AG09319 (cell line): ENCODE measurements around the gene TMOD1.

Source experiments
- DNase-seq: peaks from one replicate; pipeline ENCODE4 v3.0.0-alpha.2; 2010; ENCODE audit warnings: low read depth; ENCODE audit errors: extremely low read depth
- CTCF ChIP-seq: IDR thresholded peaks from 2 replicates; pipeline ENCODE4 v1.5.1; 2011; ENCODE audit warnings: low read depth, mild to moderate bottlenecking, inconsistent platforms, low read length, moderate library complexity

The TMOD1 gene

GRCh38 chr9:97628668-97629067, 127.2 kb downstream of the TMOD1 start:
- TF ChIP-seq CTCF, result no peak

GRCh38 chr9:97629156-97629555, 127.7 kb downstream of the TMOD1 start:
- no peak for DNase-seq

More at GRCh38 chr9:97628668-97629067, 127.2 kb downstream of the TMOD1 start:
- no peak for DNase-seq

GRCh38 chr9:97630591-97630990, 129.1 kb downstream of the TMOD1 start:
- DNase-seq, result no peak
- no peak for TF ChIP-seq CTCF

More at GRCh38 chr9:97629156-97629555, 127.7 kb downstream of the TMOD1 start:
- no peak for TF ChIP-seq CTCF

GRCh38 chr9:97632248-97632984, 130.9 kb downstream of the TMOD1 start:
- DNase-seq, result peak; percentile 59

GRCh38 chr9:97632985-97633858, 131.8 kb downstream of the TMOD1 start, which contains the start of the genes NCBP1 and TSTD2:
Gene NCBP1, plus strand, starts transcription at chr9:97633821. Its CDS starts 61 bp downstream, at chr9:97633882.
Gene TSTD2, minus strand, starts transcription at chr9:97633368. Its CDS starts 5,806 bp downstream, at chr9:97627562.
- DNase-seq, result peak; percentile 96
- TF ChIP-seq CTCF, result no peak

More at GRCh38 chr9:97632248-97632984, 130.9 kb downstream of the TMOD1 start:
- no peak for TF ChIP-seq CTCF

- no peak for DNase-seq
These were observed 132.5 kb downstream of the TMOD1 start for GRCh38 chr9:97633859-97634490.

More at GRCh38 chr9:97633859-97634490, 132.5 kb downstream of the TMOD1 start:
- no peak for TF ChIP-seq CTCF
